BE2C (cell line): ENCODE measurements around the gene RNASET2.

Experiments
- DNase-seq: peaks from one replicate; pipeline ENCODE4 v3.0.0-alpha.2; 2020
- H3K27me3 ChIP-seq: fragments of 250-450 bp; sonication (Bioruptor Pico); 2 replicates; pipeline ENCODE4 v1.5.1; 2020; ENCODE audit warnings: mild to moderate bottlenecking
- H3K36me3 ChIP-seq: fragments of 250-450 bp; sonication (Bioruptor Pico); 2 replicates; pipeline ENCODE4 v1.5.1; 2020; ENCODE audit warnings: mild to moderate bottlenecking
- H3K4me1 ChIP-seq: fragments of 250-450 bp; sonication (Bioruptor Pico); 2 replicates; pipeline ENCODE4 v1.5.1; 2020
- H3K4me3 ChIP-seq: 2 replicates; pipeline ENCODE4 v1.5.1; 2011; ENCODE audit warnings: low read depth, low read length
- H3K9me3 ChIP-seq: fragments of 250-450 bp; sonication (Bioruptor Pico); 2 replicates; pipeline ENCODE4 v1.5.1; 2020
- CTCF ChIP-seq: IDR thresholded peaks from 2 replicates; pipeline ENCODE4 v1.5.1; 2012; ENCODE audit warnings: mild to moderate bottlenecking, low read depth, low read length

The RNASET2 gene

GRCh38 chr6:166910601-166911000 lies 45.7 kb downstream of the RNASET2 start:
- H3K4me1 ChIP-seq, result peaks cover 2% of the 10 kb centered on the region; the same call in 1 of the 2 replicates
- H3K27me3 ChIP-seq, result no peaks in the 10 kb centered on the region
- no peak for TF ChIP-seq CTCF
- no peaks in the 10 kb centered on the region for H3K36me3 ChIP-seq
- no peaks in the 10 kb centered on the region for H3K9me3 ChIP-seq
- DNase-seq, result no peak
- no peak overlapping the region for H3K4me3 ChIP-seq

GRCh38 chr6:166908811-166909210 lies 47.5 kb downstream of the RNASET2 start:
- Histone ChIP-seq H3K9me3 (no peaks in the 10 kb centered on the region), H3K36me3 (no peaks in the 10 kb centered on the region), H3K4me3 (no peak overlapping the region), H3K27me3 (no peaks in the 10 kb centered on the region), H3K4me1 (no peaks in the 10 kb centered on the region)
- no peak for DNase-seq
- no peak for TF ChIP-seq CTCF

GRCh38 chr6:166907871-166908806 lies 48.2 kb downstream of the RNASET2 start:
- Histone ChIP-seq H3K4me3 (no peak overlapping the region), H3K4me1 (no peaks in the 10 kb centered on the region), H3K9me3 (no peaks in the 10 kb centered on the region), H3K27me3 (no peaks in the 10 kb centered on the region), H3K36me3 (no peaks in the 10 kb centered on the region)
- no peak for TF ChIP-seq CTCF
- no peak for DNase-seq

- no peaks in the 10 kb centered on the region for H3K9me3 ChIP-seq
- H3K36me3 ChIP-seq, result no peaks in the 10 kb centered on the region
- TF ChIP-seq CTCF, result no peak
- no peaks in the 10 kb centered on the region for H3K27me3 ChIP-seq
- no peak overlapping the region for H3K4me3 ChIP-seq
- DNase-seq, result no peak
- no peaks in the 10 kb centered on the region for H3K4me1 ChIP-seq
These were observed 48.9 kb downstream of the RNASET2 start for GRCh38 chr6:166907373-166907841.

- no peak for DNase-seq
- Histone ChIP-seq H3K4me1 (no peaks in the 10 kb centered on the region), H3K27me3 (no peaks in the 10 kb centered on the region), H3K4me3 (no peak overlapping the region), H3K36me3 (no peaks in the 10 kb centered on the region), H3K9me3 (no peaks in the 10 kb centered on the region)
- TF ChIP-seq CTCF, result no peak
These were observed 49.8 kb downstream of the RNASET2 start for GRCh38 chr6:166906376-166907044.
